ENCODE results near the gene OSMR. TPM values are rescaled to one million over a fixed set of nuclear protein-coding genes. Genes with fewer than 3 reads are reported as not detected.

OSMR gene
- total and polyA plus RNA-seq, 9 of the 15 experiments (the other 6 are each of a cell fraction or from before 2014, with no cell fraction given), result 0.18 to 1.7 (median 0.94) TPM

DNA sequence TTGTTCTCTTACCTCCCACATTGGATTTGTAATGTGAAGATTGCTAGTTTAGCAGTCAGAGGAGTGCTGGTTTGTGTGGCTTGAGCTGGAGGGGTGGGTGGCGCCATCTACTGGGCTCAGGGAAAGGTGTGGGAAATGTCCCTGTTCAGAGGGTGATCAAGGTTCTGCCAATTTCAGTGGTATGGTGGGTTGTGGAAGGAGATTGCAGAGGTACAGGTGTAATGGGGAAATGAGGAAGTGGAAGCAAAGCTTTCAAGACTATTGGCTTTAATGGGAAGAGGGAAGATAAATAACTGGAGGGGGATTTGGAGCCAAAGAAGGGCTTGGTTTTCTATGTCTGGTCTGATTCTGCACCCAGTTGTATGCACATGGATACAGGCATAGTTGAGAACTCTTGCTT, 76.4 kb downstream of the OSMR start:
- H3K79me2 ChIP-seq (ENCODE audit: control insufficient read depth, insufficient read depth, low read length), result no peaks in the 10 kb centered on the region
- no peak overlapping the region for H3K4me3 ChIP-seq
- ATAC-seq (peak; percentile 99), DNase-seq (ENCODE audit: extremely low read depth in 1 of 4, low spot score in 3 of 4) (peak; percentile 69 to 81 (median 73)), FAIRE-seq (peak; percentile 94)
- no peaks in the 10 kb centered on the region for H3K36me3 ChIP-seq (ENCODE audit: control insufficient read depth, insufficient read depth, low read length)
- BruUV-seq (replicated peaks), result no TSS peak
- intact Hi-C loops (cut with micrococcal nuclease) (loop anchor here (1.0 to 10.0 kb wide), 5 partner anchors 75 to 715 kb away; partner anchors contain the start of gene OSMR), in situ Hi-C loops (cut with MboI) (no loop called here)
- no peaks in the 10 kb centered on the region for H3K4me1 ChIP-seq (replicated peaks in 1 of 2; ENCODE audit: control insufficient read depth in 2 of 2, insufficient read depth in 2 of 2, low read length in 2 of 2)
- H3K27me3 ChIP-seq (ENCODE audit: control insufficient read depth in 2 of 2, insufficient read depth in 2 of 2, low read length in 2 of 2), result no peaks in the 10 kb centered on the region
- no peak overlapping the region for H3K27ac ChIP-seq (ENCODE audit: extremely low read depth, low read depth, low read length)
- POLR2A ChIA-PET, result interaction anchor here (1.1 kb wide), 1 partner anchor 12 kb away, joined by 3 read pairs; no protein-coding TSS in a partner anchor
- no peaks in the 10 kb centered on the region for H3K9me1 ChIP-seq (ENCODE audit: control insufficient read depth, insufficient read depth, low read length)
- WGBS (ENCODE audit: insufficient coverage, low coverage, missing lambda C conversion rate), result 0% methylated on average over 1 of the region's 1 CpG
- H2AFZ ChIP-seq (ENCODE audit: low read depth, low read length), result no peak overlapping the region
- H4K20me1 ChIP-seq (replicated peaks; ENCODE audit: control insufficient read depth, insufficient read depth, low read length), result no peaks in the 10 kb centered on the region
- no peak overlapping the region for H3K4me2 ChIP-seq (ENCODE audit: insufficient read depth, low read length)
- no peak overlapping the region for H3K9ac ChIP-seq (ENCODE audit: insufficient read depth in 1 of 2, low read depth in 2 of 2, low read length in 2 of 2)
- CTCF ChIA-PET (ENCODE audit: low intra/inter-chr PET ratio), result interaction anchor here (0.8 to 1.6 kb wide), 6 partner anchors 91 to 714 kb away, joined by 3 to 11 read pairs (median 4); no protein-coding TSS in a partner anchor
- H3K9me3 ChIP-seq (replicated peaks; ENCODE audit: control insufficient read depth, insufficient read depth, low read depth, low read length), result no peaks in the 10 kb centered on the region
- peak; percentile 37; the same call in 1 of the 2 replicates for TF ChIP-seq RB1 (IDR thresholded peaks at IDR 0.05; ENCODE audit: low read depth)
- peak; percentile 88 for TF ChIP-seq SMC3 (conservative IDR thresholded peaks at IDR 0.05; ENCODE audit: insufficient read depth, low read depth, low read length)
- TF ChIP-seq KAT8 (IDR thresholded peaks at IDR 0.05; ENCODE audit: low read depth), result no peak
- TF ChIP-seq CEBPG (CRISPR knock-in tag; IDR thresholded peaks at IDR 0.05), result no peak
- TF ChIP-seq CEBPG (tag; conservative IDR thresholded peaks at IDR 0.05 in 1 of 2, IDR thresholded peaks at IDR 0.05 in 1 of 2), result no peak
- TF ChIP-seq MAZ (CRISPR knock-in tag; conservative IDR thresholded peaks at IDR 0.05 in 1 of 2, IDR thresholded peaks at IDR 0.05 in 1 of 2), result 0 out of 4 replicates have a peak, but pooled peaks of 1 of the 2 experiments have one; percentile 25
- peak; percentile 20; the same call in 1 of the 2 replicates for TF ChIP-seq JUND (IDR thresholded peaks at IDR 0.05; ENCODE audit: borderline replicate concordance, low read depth, low read length)
- no peak; the same call in 2 of the 3 replicates for TF ChIP-seq JUND (tag; IDR thresholded peaks at IDR 0.05; ENCODE audit: borderline replicate concordance, low read depth, low read length)
- no peak for TF ChIP-seq POLR2B (IDR thresholded peaks at IDR 0.05; ENCODE audit: low read depth, partially characterized antibody)
- TF ChIP-seq, protein P1, sequence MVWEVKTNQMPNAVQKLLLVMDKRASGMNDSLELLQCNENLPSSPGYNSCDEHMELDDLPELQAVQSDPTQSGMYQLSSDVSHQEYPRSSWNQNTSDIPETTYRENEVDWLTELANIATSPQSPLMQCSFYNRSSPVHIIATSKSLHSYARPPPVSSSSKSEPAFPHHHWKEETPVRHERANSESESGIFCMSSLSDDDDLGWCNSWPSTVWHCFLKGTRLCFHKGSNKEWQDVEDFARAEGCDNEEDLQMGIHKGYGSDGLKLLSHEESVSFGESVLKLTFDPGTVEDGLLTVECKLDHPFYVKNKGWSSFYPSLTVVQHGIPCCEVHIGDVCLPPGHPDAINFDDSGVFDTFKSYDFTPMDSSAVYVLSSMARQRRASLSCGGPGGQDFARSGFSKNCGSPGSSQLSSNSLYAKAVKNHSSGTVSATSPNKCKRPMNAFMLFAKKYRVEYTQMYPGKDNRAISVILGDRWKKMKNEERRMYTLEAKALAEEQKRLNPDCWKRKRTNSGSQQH (CRISPR knock-in tag; IDR thresholded peaks at IDR 0.05), result 0 out of 2 replicates have a peak, but pooled peaks have one; percentile 10
- TF ChIP-seq EHMT2 (IDR thresholded peaks at IDR 0.05), result peak; percentile 69
- peak; percentile 63; the same call in 1 of the 2 replicates for TF ChIP-seq SPI1 (IDR thresholded peaks at IDR 0.05; ENCODE audit: borderline replicate concordance, low read depth, low read length)
- TF ChIP-seq NFRKB (IDR thresholded peaks at IDR 0.05; ENCODE audit: low read depth), result no peak
- TF ChIP-seq, protein P2, sequence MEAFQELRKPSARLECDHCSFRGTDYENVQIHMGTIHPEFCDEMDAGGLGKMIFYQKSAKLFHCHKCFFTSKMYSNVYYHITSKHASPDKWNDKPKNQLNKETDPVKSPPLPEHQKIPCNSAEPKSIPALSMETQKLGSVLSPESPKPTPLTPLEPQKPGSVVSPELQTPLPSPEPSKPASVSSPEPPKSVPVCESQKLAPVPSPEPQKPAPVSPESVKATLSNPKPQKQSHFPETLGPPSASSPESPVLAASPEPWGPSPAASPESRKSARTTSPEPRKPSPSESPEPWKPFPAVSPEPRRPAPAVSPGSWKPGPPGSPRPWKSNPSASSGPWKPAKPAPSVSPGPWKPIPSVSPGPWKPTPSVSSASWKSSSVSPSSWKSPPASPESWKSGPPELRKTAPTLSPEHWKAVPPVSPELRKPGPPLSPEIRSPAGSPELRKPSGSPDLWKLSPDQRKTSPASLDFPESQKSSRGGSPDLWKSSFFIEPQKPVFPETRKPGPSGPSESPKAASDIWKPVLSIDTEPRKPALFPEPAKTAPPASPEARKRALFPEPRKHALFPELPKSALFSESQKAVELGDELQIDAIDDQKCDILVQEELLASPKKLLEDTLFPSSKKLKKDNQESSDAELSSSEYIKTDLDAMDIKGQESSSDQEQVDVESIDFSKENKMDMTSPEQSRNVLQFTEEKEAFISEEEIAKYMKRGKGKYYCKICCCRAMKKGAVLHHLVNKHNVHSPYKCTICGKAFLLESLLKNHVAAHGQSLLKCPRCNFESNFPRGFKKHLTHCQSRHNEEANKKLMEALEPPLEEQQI (IDR thresholded peaks at IDR 0.05), result 0 out of 2 replicates have a peak, but pooled peaks have one; percentile 27
- no peak for TF ChIP-seq ATF1 (CRISPR knock-in tag; IDR thresholded peaks at IDR 0.05)
- no peak for TF ChIP-seq ATF1 (tag; IDR thresholded peaks at IDR 0.05)
- 0 out of 2 replicates have a peak, but pooled peaks have one; percentile 57 for TF ChIP-seq ARID2 (IDR thresholded peaks at IDR 0.05)
- no peak for TF ChIP-seq BRD9 (IDR thresholded peaks at IDR 0.05; ENCODE audit: low read depth, partially characterized antibody)
- TF ChIP-seq NCOR1 (IDR thresholded peaks at IDR 0.05), result no peak
- TF ChIP-seq RBFOX2 (IDR thresholded peaks at IDR 0.05; ENCODE audit: low read depth, low read length), result no peak
